BJ (cell line): ENCODE measurements around the gene CDHR4. TPM values are rescaled to one million over a fixed set of nuclear protein-coding genes. Genes with fewer than 3 reads are reported as not detected.
"Not testable (repeated sequence)": the region's sequence is repeated elsewhere in the genome, so short reads cannot be mapped to it uniquely, and the experiment has no call there.

ENCODE experiments used
- CTCF ChIA-PET: fragments of 350-600 bp; formaldehyde crosslinking; extraction: SDS; loops from one replicate; lab custom pipeline; 2021; ENCODE audit warnings: antibody characterized with exemption, inconsistent platforms; lab: Yijun Ruan, JAX
- POLR2A ChIA-PET: fragments of 300-600 bp; sonication (Branson Sonifier 250); formaldehyde crosslinking; extraction: SDS; loops from one replicate; lab custom pipeline; 2021; ENCODE audit warnings: antibody characterized with exemption; lab: Charles Lee
- DNase-seq: peaks from one replicate; pipeline ENCODE4 v3.0.0-alpha.2; 2011; ENCODE audit warnings: low read depth
- H3K27me3 ChIP-seq: 2 replicates; pipeline ENCODE4 v1.6.0; 2011; ENCODE audit warnings: low read length; ENCODE audit not compliant: control insufficient read depth, insufficient read depth
- H3K36me3 ChIP-seq: 2 replicates; pipeline ENCODE4 v1.5.1; 2011; ENCODE audit warnings: low read length; ENCODE audit not compliant: control insufficient read depth, insufficient read depth
- H3K4me3 ChIP-seq: 2 replicates; pipeline ENCODE4 v1.5.1; 2011; ENCODE audit warnings: low read depth, mild to moderate bottlenecking, control low read depth, low read length
- CTCF ChIP-seq: IDR thresholded peaks from 2 replicates; pipeline ENCODE4 v1.5.1; 2011; ENCODE audit warnings: low read depth, mild to moderate bottlenecking, control low read depth, inconsistent platforms, low read length, moderate library complexity; ENCODE audit not compliant: insufficient read depth
- polyA plus RNA-seq: library from polyadenylated mRNA; depleted of rRNA; stranded (reverse); fragments of >200 nt; gene quantifications from 2 replicates; pipeline ENCODE4 v1.2.3, GENCODE V29; 2011; rRNA removed
- small RNA-seq: library from RNA; depleted of rRNA; stranded (forward); fragments of <200 nt; gene quantifications from one replicate; pipeline ENCODE3, GENCODE V24; 2012; ENCODE audit warnings: low replicate concordance, low read depth; ENCODE audit not compliant: insufficient read length

CDHR4 gene
- polyA plus RNA-seq, 1 experiment = not detected

- H3K27me3 ChIP-seq = no peaks in the 10 kb centered on the region
- no peak for DNase-seq
- peaks cover 3% of the 10 kb centered on the region; the same call in 1 of the 2 replicates for H3K36me3 ChIP-seq
- no peak for TF ChIP-seq CTCF
- ChIA-PET CTCF (interaction anchor here (0.6 kb wide), 1 partner anchor 81 kb away, joined by 5 read pairs; no protein-coding TSS in a partner anchor), POLR2A (no interaction called here)
- no peak overlapping the region for H3K4me3 ChIP-seq
These were observed 49.6 kb downstream of the CDHR4 start for GRCh38 chr3:49750056-49750455.

GRCh38 chr3:49748874-49749273, 50.8 kb downstream of the CDHR4 start:
- CTCF ChIA-PET = not testable (repeated sequence)

GRCh38 chr3:49747792-49748480, 51.7 kb downstream of the CDHR4 start:
- Histone ChIP-seq H3K4me3 (no peak overlapping the region), H3K36me3 (peaks cover 3% of the 10 kb centered on the region; the same call in 1 of the 2 replicates), H3K27me3 (no peaks in the 10 kb centered on the region)
- CTCF ChIA-PET = no interaction called here
- TF ChIP-seq CTCF = no peak
- POLR2A ChIA-PET = no interaction called here
- no peak for DNase-seq

More at GRCh38 chr3:49748874-49749273, 50.8 kb downstream of the CDHR4 start:
- H3K36me3 ChIP-seq, H3K4me3 ChIP-seq, POLR2A ChIA-PET, DNase-seq, H3K27me3 ChIP-seq: not testable (repeated sequence)

GRCh38 chr3:49745986-49746385, 53.7 kb downstream of the CDHR4 start:
- ChIA-PET POLR2A (no interaction called here), CTCF (no interaction called here)
- TF ChIP-seq CTCF = no peak
- no peak overlapping the region for H3K4me3 ChIP-seq
- no peak for DNase-seq
- peaks cover 3% of the 10 kb centered on the region; the same call in 1 of the 2 replicates for H3K36me3 ChIP-seq
- H3K27me3 ChIP-seq = no peaks in the 10 kb centered on the region

Small RNA genes lying within 50 kb of the gene (small RNA-seq; reads per million reads assigned to genes)
- gene COX6CP14 = not detected

Other genes starting within 250 kb of the CDHR4 start
- 0.01 and 0.04 TPM in 2 replicates for gene BSN, start 245.4 kb downstream of the CDHR4 start, polyA plus RNA-seq
- 105 and 165 TPM in 2 replicates for gene APEH, start 125.5 kb downstream of the CDHR4 start, polyA plus RNA-seq
- gene MST1, start 110.4 kb downstream of the CDHR4 start, polyA plus RNA-seq = 5.5 and 10.7 TPM in 2 replicates
- 28.8 and 61.2 TPM in 2 replicates for gene RNF123, start 110.3 kb downstream of the CDHR4 start, polyA plus RNA-seq
- not detected in 2 replicates for gene AMIGO3, start 80.2 kb downstream of the CDHR4 start, polyA plus RNA-seq
- 19.0 and 30.0 TPM in 2 replicates for gene GMPPB, start 75.9 kb downstream of the CDHR4 start, polyA plus RNA-seq
- gene IP6K1, start 13.3 kb downstream of the CDHR4 start, polyA plus RNA-seq = 35.8 and 54.4 TPM in 2 replicates
- 3.1 and 4.4 TPM in 2 replicates for gene INKA1, start 3.4 kb upstream of the CDHR4 start, polyA plus RNA-seq
- 32.9 and 62.5 TPM in 2 replicates for gene UBA7, start 14.1 kb upstream of the CDHR4 start, polyA plus RNA-seq
- 4.9 and 5.8 TPM in 2 replicates for gene TRAIP, start 56.7 kb upstream of the CDHR4 start, polyA plus RNA-seq
- not detected in 2 replicates for gene CAMKV, start 70.0 kb upstream of the CDHR4 start, polyA plus RNA-seq
- gene MST1R, start 104.0 kb upstream of the CDHR4 start, polyA plus RNA-seq = 0.17 and 0.64 TPM in 2 replicates
- 9.5 and 14.1 TPM in 2 replicates for gene MON1A, start 129.9 kb upstream of the CDHR4 start, polyA plus RNA-seq
- gene RBM6, start 140.3 kb upstream of the CDHR4 start, polyA plus RNA-seq = 33.4 and 46.6 TPM in 2 replicates